NB4 (cell line): ENCODE results near the gene CPZ.

Source experiments
- DNase-seq: peaks from one replicate; pipeline ENCODE4 v3.0.0; 2010; ENCODE audit warnings: low read depth
- H3K4me3 ChIP-seq: one replicate; pipeline ENCODE4 v1.5.1; 2011; ENCODE audit warnings: mild to moderate bottlenecking, low read depth, low read length, moderate library complexity
- CTCF ChIP-seq: IDR thresholded peaks from one replicate; pipeline ENCODE4 v1.5.1; 2012; ENCODE audit warnings: low read depth, low read length
- MAX ChIP-seq: IDR thresholded peaks from 2 replicates; pipeline ENCODE4 v1.6.1; 2011; ENCODE audit warnings: low read depth, low read length
- MYC ChIP-seq: IDR thresholded peaks from 2 replicates; pipeline ENCODE4 v1.6.1; 2011; ENCODE audit warnings: low read depth, low read length
- POLR2A ChIP-seq: IDR thresholded peaks from 2 replicates; pipeline ENCODE4 v1.6.1; 2011; ENCODE audit warnings: mild to moderate bottlenecking; ENCODE audit not compliant: insufficient read length; ENCODE audit errors: extremely low read depth

Gene CPZ

GRCh38 chr4:8588196-8588470 lies 4.4 kb upstream of the CPZ start:
- TF ChIP-seq POLR2A, result no peak
- TF ChIP-seq CTCF, result no peak
- no peak for TF ChIP-seq MYC
- TF ChIP-seq MAX, result no peak
- DNase-seq, result no peak
- no peak overlapping the region for H3K4me3 ChIP-seq

- TF ChIP-seq CTCF (no peak), MAX (no peak), MYC (no peak), POLR2A (no peak)
- H3K4me3 ChIP-seq, result no peak overlapping the region
- DNase-seq, result no peak
Measured at GRCh38 chr4:8589336-8589735, 3.2 kb upstream of the CPZ start.

GRCh38 chr4:8589823-8590545 lies 2.6 kb upstream of the CPZ start:
- TF ChIP-seq MAX, result no peak
- TF ChIP-seq MYC, result no peak
- TF ChIP-seq POLR2A, result no peak
- TF ChIP-seq CTCF, result no peak
- no peak overlapping the region for H3K4me3 ChIP-seq
- no peak for DNase-seq

GRCh38 chr4:8590546-8590880 lies 2.1 kb upstream of the CPZ start:
- no peak for DNase-seq
- H3K4me3 ChIP-seq, result no peak overlapping the region
- TF ChIP-seq MAX, result no peak
- no peak for TF ChIP-seq CTCF
- TF ChIP-seq POLR2A, result no peak
- no peak for TF ChIP-seq MYC

- H3K4me3 ChIP-seq, result no peak overlapping the region
- no peak for DNase-seq
- no peak for TF ChIP-seq CTCF
Measured at GRCh38 chr4:8591114-8591513, 1.5 kb upstream of the CPZ start.

GRCh38 chr4:8591626-8592365 lies 769 bp upstream of the CPZ start:
- H3K4me3 ChIP-seq, result no peak overlapping the region
- no peak for TF ChIP-seq MAX
- TF ChIP-seq MYC, result no peak
- TF ChIP-seq CTCF, result no peak
- no peak for DNase-seq
